ENCODE measurements around the gene ZNF346.

Gene ZNF346

GRCh38 chr5:177071666-177072385 is 49.3 kb downstream of the ZNF346 start:
- peak; percentile 52 for DNase-seq

GRCh38 chr5:177077335-177077734 is 54.8 kb downstream of the ZNF346 start:
- no peak for DNase-seq

DNA sequence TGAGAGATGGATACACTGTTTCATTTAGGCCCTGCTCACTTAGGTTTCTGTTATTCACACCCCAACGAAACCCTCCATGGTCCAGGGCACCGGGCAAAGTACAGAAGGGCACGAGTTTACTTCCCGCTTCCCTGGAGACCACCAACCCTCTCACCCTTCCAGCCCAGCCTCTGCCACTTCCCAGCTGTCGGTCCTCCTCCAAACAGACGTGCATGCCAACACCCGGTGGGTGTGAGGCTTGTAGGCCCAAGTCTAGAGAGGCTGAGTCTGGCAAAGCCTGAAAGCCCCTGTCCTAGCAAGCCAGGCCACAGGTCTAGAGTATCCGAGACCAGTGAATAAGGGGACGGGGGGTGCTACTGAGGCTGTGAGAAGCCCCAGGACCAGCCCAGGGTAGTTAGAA is 57.1 kb downstream of the ZNF346 start:
- DNase-seq, result no peak

DNA sequence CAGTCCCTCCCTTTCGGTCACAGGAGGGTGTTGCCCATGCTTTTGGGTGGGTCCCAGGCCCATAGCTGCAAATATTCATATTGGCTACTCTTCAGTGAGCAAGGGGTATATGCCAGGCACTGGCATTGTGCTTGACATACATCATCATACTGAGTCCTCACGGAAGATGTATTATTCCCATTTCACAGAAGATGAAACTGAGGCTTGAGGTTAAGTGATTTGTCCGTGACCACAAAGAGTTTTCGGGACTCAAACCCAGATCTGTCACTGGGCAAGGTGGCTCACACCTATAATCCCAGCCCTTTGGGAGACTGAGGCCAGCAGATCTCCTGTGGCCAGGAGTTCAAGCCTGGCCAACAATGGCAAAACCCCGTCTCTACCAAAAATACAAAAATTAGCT is 57.8 kb downstream of the ZNF346 start:
- DNase-seq, result no peak

DNA sequence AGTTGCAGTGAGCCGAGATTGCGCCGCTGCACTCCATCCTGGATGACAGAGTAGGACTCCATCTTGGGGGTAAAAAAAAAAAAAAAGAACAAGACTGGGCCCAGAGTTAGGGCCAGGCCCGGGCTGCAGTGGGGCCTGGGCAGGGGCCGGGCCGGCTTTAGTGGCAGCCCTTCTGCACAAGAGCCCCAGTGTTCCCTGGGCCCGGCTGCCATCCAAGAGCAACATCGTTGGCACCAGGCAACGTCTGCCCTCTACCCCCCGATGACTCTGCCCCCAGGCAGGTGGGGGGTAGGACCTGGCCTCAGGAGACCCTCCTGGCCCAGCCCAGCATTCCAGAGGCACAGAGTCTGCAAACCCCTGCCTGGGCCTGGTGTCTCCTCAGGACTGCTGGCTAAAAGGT is 59.4 kb downstream of the ZNF346 start:
- no peak for DNase-seq

GRCh38 chr5:177083357-177083756 is 60.9 kb downstream of the ZNF346 start:
- no peak for DNase-seq

DNA sequence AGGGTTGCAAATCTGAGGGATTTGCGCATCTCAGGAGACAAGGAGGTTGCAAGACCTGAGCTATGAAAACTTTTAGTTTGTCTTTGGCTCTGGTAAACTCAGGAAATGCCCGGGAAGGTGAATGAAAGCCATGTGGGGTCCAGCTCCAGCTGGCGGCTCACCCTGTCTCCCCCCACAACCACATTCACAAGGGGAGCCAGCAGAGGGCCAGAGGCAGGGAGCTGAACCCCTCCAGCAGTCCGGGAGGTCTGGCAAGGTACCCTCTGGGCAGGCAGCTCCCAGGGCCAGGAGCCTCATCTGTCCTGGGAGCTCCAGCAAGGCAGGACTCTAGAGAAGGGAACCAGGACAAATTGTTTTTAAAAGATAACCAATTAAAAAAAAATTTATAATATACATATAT is 61.7 kb downstream of the ZNF346 start:
- no peak for DNase-seq

DNA sequence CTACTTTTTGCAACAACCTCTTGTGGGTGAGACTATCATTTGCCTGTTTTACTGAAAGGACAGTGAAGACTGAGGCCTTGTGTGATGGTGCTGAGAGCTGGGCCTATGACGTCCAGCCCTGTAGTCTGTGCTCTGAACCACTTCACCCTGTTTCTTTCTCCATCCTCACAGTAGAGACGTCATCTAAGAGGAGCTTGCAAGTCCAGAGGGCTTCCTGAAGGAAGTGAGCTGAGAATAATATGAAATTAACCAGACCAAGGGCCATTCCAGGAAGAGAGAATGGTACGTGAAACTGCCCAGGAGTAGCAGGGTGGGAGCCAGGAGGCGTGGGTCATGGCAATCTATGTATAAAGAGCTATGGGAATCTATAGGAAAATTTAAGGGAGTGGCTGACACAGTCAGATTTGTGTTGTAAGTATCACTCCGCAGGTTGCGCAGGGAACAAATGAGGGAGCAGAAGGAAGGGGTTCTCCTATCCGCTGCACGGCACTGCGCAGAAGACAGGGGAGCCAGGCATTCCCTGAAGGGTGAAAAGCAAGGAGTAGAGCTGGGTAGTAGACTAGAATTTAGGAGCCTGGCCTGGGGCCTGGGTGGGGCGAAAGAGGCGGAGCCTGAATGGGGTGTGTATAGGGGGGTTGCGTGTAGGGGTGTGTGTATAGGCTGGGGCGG is 63.6 kb downstream of the ZNF346 start:
- DNase-seq, result no peak

DNA sequence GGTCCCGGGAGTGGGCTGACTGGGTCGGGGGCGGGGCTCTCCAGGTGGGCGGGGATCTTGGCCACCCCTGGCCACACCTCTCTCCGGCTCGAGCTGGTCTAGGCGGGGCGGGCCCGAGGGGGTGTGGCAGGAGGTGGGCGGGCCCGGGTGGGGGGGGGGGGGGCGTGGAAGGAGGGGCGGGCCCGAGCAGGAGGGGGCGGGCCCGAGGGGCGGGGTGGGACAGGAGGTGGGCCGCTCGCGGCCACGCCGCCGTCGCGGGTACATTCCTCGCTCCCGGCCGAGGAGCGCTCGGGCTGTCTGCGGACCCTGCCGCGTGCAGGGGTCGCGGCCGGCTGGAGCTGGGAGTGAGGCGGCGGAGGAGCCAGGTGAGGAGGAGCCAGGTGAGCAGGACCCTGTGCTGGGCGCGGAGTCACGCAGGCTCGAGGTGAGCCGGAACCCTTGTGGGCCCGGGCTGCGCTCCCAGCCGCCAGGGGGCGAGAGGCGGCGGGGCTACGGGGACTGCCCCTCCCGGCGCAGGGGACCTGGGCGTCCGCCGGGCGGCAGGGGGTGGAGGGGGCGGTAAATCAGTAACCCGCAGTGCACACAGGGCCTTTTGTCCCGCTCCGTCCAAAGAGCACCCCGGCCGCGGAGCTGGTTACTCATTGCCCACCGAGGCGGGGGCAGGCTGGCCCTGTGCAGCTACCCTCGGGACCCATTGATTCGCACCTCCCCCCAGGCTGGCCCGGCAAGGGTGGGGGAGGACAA is 64.3 kb downstream of the ZNF346 start, which contains the start of gene FGFR4:
FGFR4 (plus strand) TSS at position 262 of the 744 bp plus-strand sequence. CDS start 2,688 bp downstream, outside the sequence.
- peak; percentile 64 for DNase-seq

DNA sequence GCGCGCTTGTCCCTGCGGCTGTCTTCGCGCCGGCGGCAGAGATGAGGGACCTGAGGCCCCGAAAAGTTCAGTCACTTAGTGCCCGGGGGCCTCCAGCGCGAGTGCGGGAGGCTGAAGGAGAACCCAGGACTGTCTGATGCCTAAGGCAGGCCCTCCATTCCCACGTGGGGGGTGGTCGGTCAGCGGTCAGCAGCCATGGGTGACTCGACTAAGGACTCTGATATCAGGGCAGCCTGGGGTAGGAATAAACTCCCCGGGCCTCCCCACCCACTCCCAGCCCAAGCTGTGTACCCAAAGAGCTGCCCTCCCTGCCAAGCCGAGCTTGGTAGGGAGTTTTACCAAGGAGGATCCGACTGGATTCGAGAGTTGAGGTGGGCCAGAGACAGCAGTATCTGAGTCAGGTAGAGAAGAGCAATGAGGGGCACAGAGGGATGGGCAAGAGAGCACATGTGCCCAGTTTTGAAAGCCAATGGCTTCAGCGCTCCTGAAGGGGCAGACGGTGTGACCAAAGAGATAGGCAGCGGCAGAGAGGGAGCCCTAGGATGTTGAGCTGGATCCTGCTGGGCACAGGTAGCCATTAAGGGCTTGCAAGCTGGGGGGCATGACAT is 65.0 kb downstream of the ZNF346 start:
- DNase-seq, result no peak

- DNase-seq, result no peak
Observed at GRCh38 chr5:177089127-177089526, 66.6 kb downstream of the ZNF346 start.

- no peak for DNase-seq
Observed at GRCh38 chr5:177089825-177090641, 67.5 kb downstream of the ZNF346 start.

- DNase-seq, result no peak
Observed at GRCh38 chr5:177090813-177091212, 68.3 kb downstream of the ZNF346 start.

DNA sequence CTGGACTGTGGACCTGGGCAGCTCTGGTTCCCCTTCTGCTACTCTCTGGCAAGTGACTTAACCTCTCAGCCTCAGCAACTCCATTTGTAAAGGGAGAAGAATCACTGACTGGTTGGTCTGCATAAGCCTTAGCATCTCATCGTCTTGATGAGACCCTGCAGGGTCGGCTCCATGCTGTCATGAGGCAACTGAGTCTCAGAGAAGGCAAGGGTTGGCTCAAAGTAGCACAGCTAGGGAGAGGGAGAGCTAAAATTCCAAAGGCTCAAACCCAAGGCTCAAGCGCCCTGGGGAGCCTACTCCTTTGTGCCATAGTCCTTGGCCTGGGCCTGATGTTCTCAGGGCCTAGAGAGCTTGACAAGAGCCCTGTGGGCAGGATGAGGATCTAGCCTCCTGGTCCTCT is 68.7 kb downstream of the ZNF346 start:
- no peak for DNase-seq

GRCh38 chr5:177092178-177093081 is 69.9 kb downstream of the ZNF346 start:
- DNase-seq, result no peak

GRCh38 chr5:177093082-177093712 is 70.7 kb downstream of the ZNF346 start:
- no peak for DNase-seq

GRCh38 chr5:177093803-177094202 is 71.3 kb downstream of the ZNF346 start:
- no peak for DNase-seq

GRCh38 chr5:177094224-177095087 is 72.0 kb downstream of the ZNF346 start:
- no peak for DNase-seq

- no peak for DNase-seq
Observed at GRCh38 chr5:177095088-177095669, 72.7 kb downstream of the ZNF346 start.
